ENCODE results near the gene MMS19. TPM values are rescaled to one million over a fixed set of nuclear protein-coding genes. Genes with fewer than 3 reads are reported as not detected.
A peak's percentile ranks its signal among the peaks of the same experiment; 100 is the strongest.

The MMS19 gene
- total and polyA plus RNA-seq, 2 donors from 2014 or later, result 49.7 to 56.1 TPM

GRCh38 chr10:97416565-97416964 is 81.7 kb downstream of the MMS19 start:
- Histone ChIP-seq H3K9me3 (ENCODE audit: control insufficient read depth in 2 of 3, insufficient read depth in 1 of 3, low read length in 3 of 3) (no peaks in the 10 kb centered on the region), H3K4me3 (ENCODE audit: low read length in 3 of 3) (no peak overlapping the region), H3K4me1 (ENCODE audit: control insufficient read depth in 2 of 3, insufficient read depth in 2 of 3, low read depth in 1 of 3, low read length in 3 of 3) (peaks cover 0 to 7% (median 6%) of the 10 kb centered on the region in 3 donors), H3K27me3 (ENCODE audit: control insufficient read depth, insufficient read depth, low read length) (no peaks in the 10 kb centered on the region), H3K27ac (ENCODE audit: low read depth in 2 of 2, low read length in 2 of 2) (no peak overlapping the region), H3K36me3 (ENCODE audit: control insufficient read depth in 2 of 3, insufficient read depth in 3 of 3, low read length in 3 of 3) (no peaks in the 10 kb centered on the region), H3K9ac (ENCODE audit: low read length in 3 of 3) (no peak overlapping the region)
- FAIRE-seq (no peak), DNase-seq (no peak)
- intact Hi-C loops (cut with DNase I), result no loop called here
- TF ChIP-seq CTCF (IDR thresholded peaks at IDR 0.05; ENCODE audit: borderline replicate concordance, extremely low read depth, insufficient read depth), result no peak

GRCh38 chr10:97412891-97413304 is 85.3 kb downstream of the MMS19 start:
- no peak for FAIRE-seq
- Histone ChIP-seq H3K4me3 (ENCODE audit: low read length in 3 of 3) (no peak overlapping the region), H3K36me3 (ENCODE audit: control insufficient read depth in 2 of 3, insufficient read depth in 3 of 3, low read length in 3 of 3) (no peaks in the 10 kb centered on the region), H3K27ac (ENCODE audit: low read depth in 2 of 2, low read length in 2 of 2) (no peak overlapping the region), H3K9me3 (ENCODE audit: control insufficient read depth in 2 of 3, insufficient read depth in 1 of 3, low read length in 3 of 3) (no peaks in the 10 kb centered on the region), H3K27me3 (ENCODE audit: control insufficient read depth, insufficient read depth, low read length) (no peaks in the 10 kb centered on the region), H3K4me1 (ENCODE audit: control insufficient read depth in 2 of 3, insufficient read depth in 2 of 3, low read depth in 1 of 3, low read length in 3 of 3) (no peaks in the 10 kb centered on the region), H3K9ac (ENCODE audit: low read length in 3 of 3) (no peak overlapping the region)
- no peak for TF ChIP-seq CTCF (IDR thresholded peaks at IDR 0.05; ENCODE audit: borderline replicate concordance, extremely low read depth, insufficient read depth)
- peak in 1 of 5 donors; percentile 38 for DNase-seq
- intact Hi-C loops (cut with DNase I), result no loop called here

- H3K9ac ChIP-seq (ENCODE audit: low read length in 3 of 3), result no peak overlapping the region
- peaks cover 0 to 5% (median 0%) of the 10 kb centered on the region in 3 donors for H3K4me1 ChIP-seq (ENCODE audit: control insufficient read depth in 2 of 3, insufficient read depth in 2 of 3, low read depth in 1 of 3, low read length in 3 of 3)
- H3K36me3 ChIP-seq (ENCODE audit: control insufficient read depth in 2 of 3, insufficient read depth in 3 of 3, low read length in 3 of 3), result no peaks in the 10 kb centered on the region
- no peaks in the 10 kb centered on the region for H3K27me3 ChIP-seq (ENCODE audit: control insufficient read depth, insufficient read depth, low read length)
- TF ChIP-seq CTCF (IDR thresholded peaks at IDR 0.05; ENCODE audit: borderline replicate concordance, extremely low read depth, insufficient read depth), result no peak
- H3K4me3 ChIP-seq (ENCODE audit: low read length in 3 of 3), result no peak overlapping the region
- no peak overlapping the region for H3K27ac ChIP-seq (ENCODE audit: low read depth in 2 of 2, low read length in 2 of 2)
- no peaks in the 10 kb centered on the region for H3K9me3 ChIP-seq (ENCODE audit: control insufficient read depth in 2 of 3, insufficient read depth in 1 of 3, low read length in 3 of 3)
- intact Hi-C loops (cut with DNase I), result no loop called here
- FAIRE-seq, result no peak
- DNase-seq, result peak in 4 of 5 donors; percentile 43 to 60 (median 52)
Measured at GRCh38 chr10:97411406-97411805, 86.8 kb downstream of the MMS19 start.

- Histone ChIP-seq H3K27ac (ENCODE audit: low read depth in 2 of 2, low read length in 2 of 2) (no peak overlapping the region), H3K4me1 (ENCODE audit: control insufficient read depth in 2 of 3, insufficient read depth in 2 of 3, low read depth in 1 of 3, low read length in 3 of 3) (peaks cover 0 to 5% (median 0%) of the 10 kb centered on the region in 3 donors), H3K4me3 (ENCODE audit: low read length in 3 of 3) (no peak overlapping the region), H3K27me3 (ENCODE audit: control insufficient read depth, insufficient read depth, low read length) (no peaks in the 10 kb centered on the region), H3K9me3 (ENCODE audit: control insufficient read depth in 2 of 3, insufficient read depth in 1 of 3, low read length in 3 of 3) (no peaks in the 10 kb centered on the region), H3K36me3 (ENCODE audit: control insufficient read depth in 2 of 3, insufficient read depth in 3 of 3, low read length in 3 of 3) (no peaks in the 10 kb centered on the region), H3K9ac (ENCODE audit: low read length in 3 of 3) (no peak overlapping the region)
- DNase-seq, result no peak
- intact Hi-C loops (cut with DNase I), result no loop called here
- FAIRE-seq, result no peak
- TF ChIP-seq CTCF (IDR thresholded peaks at IDR 0.05; ENCODE audit: borderline replicate concordance, extremely low read depth, insufficient read depth), result no peak
Measured at GRCh38 chr10:97408496-97408992, 89.7 kb downstream of the MMS19 start.
